Stimulated activated CD4-positive, alpha-beta T cell treated with anti-CD3 and anti-CD28 coated beads, TNF-alpha, amount 100 ng/mL, for 48 hours (primary cell): ENCODE results near the gene IFT22.
"Not testable (repeated sequence)": the region's sequence is repeated elsewhere in the genome, so short reads cannot be mapped to it uniquely, and the experiment has no call there.

ENCODE experiments used
- DNase-seq, 3 donors: peaks; one replicate each; pipeline ENCODE4 v3.0.0-alpha.2; 2020; ENCODE audit warnings: low read depth in 3 of 3

IFT22 gene

GRCh38 chr7:101278461-101279292 lies 42.9 kb downstream of the IFT22 start:
- DNase-seq: no peak

DNA sequence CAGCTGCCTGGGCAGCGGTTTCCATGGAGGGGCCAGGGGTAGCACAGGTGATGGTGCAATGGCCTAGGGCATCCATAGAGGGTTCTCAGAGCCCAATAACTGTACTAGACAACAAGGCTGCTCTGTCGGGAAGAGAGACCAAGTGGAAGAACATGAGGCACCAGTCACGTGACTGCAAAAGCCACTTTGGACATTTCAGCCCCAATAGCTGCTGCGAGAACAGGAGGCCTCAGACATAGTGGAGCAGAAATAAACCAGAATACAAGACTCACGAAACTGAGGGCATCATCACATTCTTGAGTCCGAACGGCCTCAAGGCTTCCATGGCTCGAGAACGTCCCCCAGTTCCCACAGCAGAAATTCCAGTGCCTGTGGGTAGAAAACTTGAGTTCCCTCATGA lies 44.5 kb downstream of the IFT22 start:
- no peak for DNase-seq

- DNase-seq: no peak
Observed at GRCh38 chr7:101273206-101273605, 48.4 kb downstream of the IFT22 start.

- DNase-seq: no peak
Observed at GRCh38 chr7:101271021-101271420, 50.6 kb downstream of the IFT22 start.

DNA sequence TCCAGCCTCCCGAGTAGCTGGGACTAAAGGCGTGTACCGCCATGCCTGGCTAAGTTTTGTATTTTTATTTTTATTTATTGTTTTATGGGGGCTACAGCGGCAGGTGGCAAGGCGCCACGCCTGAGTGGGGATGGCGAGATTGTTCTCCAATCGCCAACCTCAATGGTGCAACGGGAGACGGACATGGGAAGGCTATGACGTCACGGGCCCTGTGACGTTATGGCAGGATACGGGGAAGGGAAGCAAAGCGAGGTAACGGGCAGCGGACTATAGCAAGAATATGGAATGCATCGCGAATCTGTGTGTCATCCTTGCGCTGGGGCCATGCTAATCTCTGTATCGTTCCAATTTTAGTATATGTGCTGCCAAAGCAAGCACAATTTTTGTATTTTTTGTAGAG lies 51.9 kb downstream of the IFT22 start:
- no peak for DNase-seq

DNA sequence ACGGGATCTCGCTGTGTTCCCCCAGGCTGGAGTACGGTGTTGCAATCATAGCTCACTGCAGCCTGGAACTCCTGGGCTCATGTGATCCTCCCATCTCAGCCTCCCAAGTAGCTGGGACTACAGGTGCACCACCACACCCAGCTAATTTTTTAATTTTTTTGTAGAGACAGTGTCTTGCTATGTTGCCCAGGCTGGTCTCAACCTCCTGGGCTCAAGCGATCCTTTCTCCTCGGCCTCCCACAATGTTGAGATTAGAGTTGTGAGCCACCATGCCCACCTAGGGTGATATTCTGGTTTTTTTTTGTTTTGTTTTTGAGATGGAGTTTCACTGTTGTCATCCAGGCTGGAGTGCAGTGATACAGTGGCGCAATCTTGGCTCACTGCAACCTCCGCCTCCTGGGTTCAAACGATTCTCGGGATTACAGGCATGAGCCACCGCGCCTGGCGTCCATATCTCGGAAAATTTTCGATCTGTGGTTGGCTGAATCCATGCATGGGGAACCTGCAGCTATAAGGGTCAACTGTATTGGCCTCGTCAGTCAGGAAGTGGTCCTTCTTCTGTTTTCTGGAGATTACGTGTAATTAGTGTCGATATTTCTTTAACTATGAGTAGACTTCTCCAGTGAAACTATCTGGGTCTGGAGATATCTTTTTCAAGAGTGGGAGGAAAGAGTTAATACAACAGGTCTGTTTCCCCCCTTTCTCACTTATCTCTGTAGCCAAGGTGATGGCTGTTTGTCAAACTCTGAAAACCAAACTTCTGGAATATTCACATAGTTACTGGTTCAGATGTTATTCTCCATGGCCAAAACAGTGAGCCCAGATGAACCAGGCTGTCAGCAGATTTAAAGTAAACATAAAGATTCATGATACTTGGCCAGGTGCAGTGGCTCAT lies 55.7 kb downstream of the IFT22 start:
- DNase-seq: no peak

GRCh38 chr7:101264102-101264706 lies 57.4 kb downstream of the IFT22 start:
- DNase-seq: not testable (repeated sequence)
